ENCODE measurements around the gene ACTR6. TPM values are rescaled to one million over a fixed set of nuclear protein-coding genes. Genes with fewer than 3 reads are reported as not detected.
"Not testable (repeated sequence)": the region's sequence is repeated elsewhere in the genome, so short reads cannot be mapped to it uniquely, and the experiment has no call there.

ACTR6 gene
- total RNA-seq, 2 experiments from 2014 or later = 36.0 to 38.2 TPM

GRCh38 chr12:100215209-100215608 lies 14.6 kb downstream of the ACTR6 start:
- H3K27ac Mint-ChIP-seq = peak overlapping the region; percentile 1
- POLR2A ChIA-PET = no interaction called here
- no peaks in the 10 kb centered on the region for H3K27me3 Mint-ChIP-seq
- ATAC-seq (ENCODE audit: low read depth) (no peak), DNase-seq (no peak)
- H3K4me3 Mint-ChIP-seq = no peak overlapping the region
- H3K4me1 Mint-ChIP-seq = peaks cover 4% of the 10 kb centered on the region
- peaks cover 8% of the 10 kb centered on the region for H3K36me3 Mint-ChIP-seq
- H3K9me3 Mint-ChIP-seq = no peaks in the 10 kb centered on the region

GRCh38 chr12:100216337-100216736 lies 15.7 kb downstream of the ACTR6 start:
- Mint-ChIP-seq H3K27ac (no peak overlapping the region), H3K9me3 (no peaks in the 10 kb centered on the region), H3K27me3 (no peaks in the 10 kb centered on the region), H3K4me1 (peaks cover 4% of the 10 kb centered on the region), H3K36me3 (peaks cover 7% of the 10 kb centered on the region), H3K4me3 (no peak overlapping the region)
- POLR2A ChIA-PET = no interaction called here
- no peak for ATAC-seq (ENCODE audit: low read depth)
- DNase-seq = no peak

GRCh38 chr12:100219328-100220109 lies 18.9 kb downstream of the ACTR6 start:
- POLR2A ChIA-PET = no interaction called here
- Mint-ChIP-seq H3K36me3 (peaks cover 8% of the 10 kb centered on the region), H3K9me3 (no peaks in the 10 kb centered on the region), H3K4me3 (no peak overlapping the region), H3K4me1 (peaks cover 4% of the 10 kb centered on the region), H3K27me3 (no peaks in the 10 kb centered on the region), H3K27ac (no peak overlapping the region)
- ATAC-seq (ENCODE audit: low read depth) = no peak
- DNase-seq = no peak

GRCh38 chr12:100221523-100221922 lies 20.9 kb downstream of the ACTR6 start:
- Mint-ChIP-seq H3K27me3 (no peaks in the 10 kb centered on the region), H3K4me1 (no peaks in the 10 kb centered on the region), H3K9me3 (no peaks in the 10 kb centered on the region), H3K27ac (no peak overlapping the region), H3K36me3 (peaks cover 5% of the 10 kb centered on the region), H3K4me3 (no peak overlapping the region)
- POLR2A ChIA-PET = interaction anchor here (0.6 kb wide), 1 partner anchor 8 kb away, joined by 3 read pairs; no protein-coding TSS in a partner anchor
- ATAC-seq (ENCODE audit: low read depth) = no peak
- DNase-seq = no peak

GRCh38 chr12:100222173-100222572 lies 21.6 kb downstream of the ACTR6 start:
- H3K9me3 Mint-ChIP-seq; DNase-seq; H3K36me3 Mint-ChIP-seq; ATAC-seq (ENCODE audit: low read depth); POLR2A ChIA-PET; H3K4me1 Mint-ChIP-seq; H3K27me3 Mint-ChIP-seq; H3K27ac Mint-ChIP-seq; H3K4me3 Mint-ChIP-seq: not testable (repeated sequence)

- Mint-ChIP-seq H3K27ac (no peak overlapping the region), H3K27me3 (no peaks in the 10 kb centered on the region), H3K9me3 (no peaks in the 10 kb centered on the region), H3K36me3 (peaks cover 2% of the 10 kb centered on the region), H3K4me3 (no peak overlapping the region), H3K4me1 (no peaks in the 10 kb centered on the region)
- DNase-seq (no peak), ATAC-seq (ENCODE audit: low read depth) (no peak)
- POLR2A ChIA-PET = no interaction called here
Measured at GRCh38 chr12:100225491-100225890, 24.9 kb downstream of the ACTR6 start.

GRCh38 chr12:100229036-100229635 lies 28.5 kb downstream of the ACTR6 start:
- POLR2A ChIA-PET = interaction anchor here (0.6 kb wide), 2 partner anchors 8 to 337 kb away, joined by 3 read pairs; no protein-coding TSS in a partner anchor
- DNase-seq (no peak), ATAC-seq (ENCODE audit: low read depth) (no peak)
- Mint-ChIP-seq H3K9me3 (no peaks in the 10 kb centered on the region), H3K4me1 (no peaks in the 10 kb centered on the region), H3K4me3 (no peak overlapping the region), H3K27me3 (no peaks in the 10 kb centered on the region), H3K27ac (no peak overlapping the region), H3K36me3 (no peaks in the 10 kb centered on the region)

- ATAC-seq (ENCODE audit: low read depth) = no peak
- H3K4me3 Mint-ChIP-seq = no peak overlapping the region
- no peaks in the 10 kb centered on the region for H3K27me3 Mint-ChIP-seq
- no peaks in the 10 kb centered on the region for H3K36me3 Mint-ChIP-seq
- POLR2A ChIA-PET = interaction anchor here (0.6 kb wide), 1 partner anchor 9 kb away, joined by 3 read pairs; no protein-coding TSS in a partner anchor
- no peak for DNase-seq
- no peak overlapping the region for H3K27ac Mint-ChIP-seq
- H3K9me3 Mint-ChIP-seq = no peaks in the 10 kb centered on the region
- H3K4me1 Mint-ChIP-seq = no peaks in the 10 kb centered on the region
Measured at GRCh38 chr12:100229876-100230275, 29.3 kb downstream of the ACTR6 start.

GRCh38 chr12:100231873-100232272 lies 31.3 kb downstream of the ACTR6 start:
- H3K4me3 Mint-ChIP-seq; POLR2A ChIA-PET; H3K36me3 Mint-ChIP-seq; DNase-seq; H3K9me3 Mint-ChIP-seq; H3K27me3 Mint-ChIP-seq; H3K27ac Mint-ChIP-seq; H3K4me1 Mint-ChIP-seq; ATAC-seq (ENCODE audit: low read depth): not testable (repeated sequence)

GRCh38 chr12:100234166-100234565 lies 33.6 kb downstream of the ACTR6 start:
- Mint-ChIP-seq H3K27me3 (no peaks in the 10 kb centered on the region), H3K27ac (no peak overlapping the region), H3K4me1 (no peaks in the 10 kb centered on the region), H3K9me3 (no peaks in the 10 kb centered on the region), H3K36me3 (no peaks in the 10 kb centered on the region), H3K4me3 (no peak overlapping the region)
- no peak for ATAC-seq (ENCODE audit: low read depth)
- POLR2A ChIA-PET = no interaction called here
- no peak for DNase-seq

GRCh38 chr12:100234591-100235304 lies 34.1 kb downstream of the ACTR6 start:
- no peak for ATAC-seq (ENCODE audit: low read depth)
- H3K9me3 Mint-ChIP-seq = no peaks in the 10 kb centered on the region
- POLR2A ChIA-PET = interaction anchor here (0.7 kb wide), 1 partner anchor 170 kb away, joined by 3 read pairs; no protein-coding TSS in a partner anchor

GRCh38 chr12:100238801-100239200 lies 38.2 kb downstream of the ACTR6 start:
- POLR2A ChIA-PET = no interaction called here
- H3K9me3 Mint-ChIP-seq = no peaks in the 10 kb centered on the region
- ATAC-seq (ENCODE audit: low read depth) = no peak
- no peaks in the 10 kb centered on the region for H3K36me3 Mint-ChIP-seq
- no peaks in the 10 kb centered on the region for H3K4me1 Mint-ChIP-seq
- H3K4me3 Mint-ChIP-seq = no peak overlapping the region
- H3K27me3 Mint-ChIP-seq = no peaks in the 10 kb centered on the region
- no peak for DNase-seq
- no peak overlapping the region for H3K27ac Mint-ChIP-seq

More at GRCh38 chr12:100234591-100235304, 34.1 kb downstream of the ACTR6 start:
- Mint-ChIP-seq H3K27ac (no peak overlapping the region), H3K27me3 (no peaks in the 10 kb centered on the region), H3K4me3 (no peak overlapping the region), H3K4me1 (no peaks in the 10 kb centered on the region), H3K36me3 (no peaks in the 10 kb centered on the region)
- DNase-seq = no peak

- DNase-seq (no peak), ATAC-seq (ENCODE audit: low read depth) (no peak)
- H3K36me3 Mint-ChIP-seq = no peaks in the 10 kb centered on the region
- H3K27me3 Mint-ChIP-seq = no peaks in the 10 kb centered on the region
- H3K27ac Mint-ChIP-seq = no peak overlapping the region
- no peaks in the 10 kb centered on the region for H3K9me3 Mint-ChIP-seq
- POLR2A ChIA-PET = no interaction called here
- no peak overlapping the region for H3K4me3 Mint-ChIP-seq
- no peaks in the 10 kb centered on the region for H3K4me1 Mint-ChIP-seq
Measured at GRCh38 chr12:100239589-100239988, 39.0 kb downstream of the ACTR6 start.
